Tibial nerve (tissue), 4 donors: Measurements from ENCODE around the gene MADD. TPM values are rescaled to one million over a fixed set of nuclear protein-coding genes. Genes with fewer than 3 reads are reported as not detected.

ENCODE experiments used
- DNase-seq, 2 donors: peaks; one replicate each; pipeline ENCODE4 v3.0.0-alpha.2; 2019; ENCODE audit warnings: low spot score in 2 of 2
- H3K27ac ChIP-seq, 4 donors: fragments of 200-600 bp; sonication (generic) in 3 of 4; one replicate each; pipeline ENCODE4 v1.5.1; 2017 to 2019; ENCODE audit warnings: mild to moderate bottlenecking in 1 of 4
- H3K27me3 ChIP-seq, 2 donors: fragments of 200-600 bp; sonication (generic) in 1 of 2; one replicate each; pipeline versions ENCODE4 v1.5.1 to v1.6.0; 2017 to 2019
- H3K36me3 ChIP-seq, 3 donors: fragments of 200-600 bp; sonication (generic); one replicate each; pipeline ENCODE4 v1.5.1; 2018 to 2019
- H3K4me1 ChIP-seq, 4 donors: fragments of 200-600 bp; sonication (generic) in 3 of 4; one replicate each; pipeline ENCODE4 v1.5.1; 2017 to 2019
- H3K4me3 ChIP-seq, 4 donors: fragments of 200-600 bp; sonication (generic) in 3 of 4; one replicate each; pipeline ENCODE4 v1.5.1; 2017 to 2019; ENCODE audit warnings: mild to moderate bottlenecking in 1 of 4, moderate library complexity in 1 of 4
- H3K9me3 ChIP-seq, 4 donors: fragments of 200-600 bp; sonication (generic) in 3 of 4; one replicate each; pipeline ENCODE4 v1.5.1; 2017 to 2019
- CTCF ChIP-seq, 5 experiments: fragments of 200-600 bp in 3 of 5; fragments of 450-650 bp in 2 of 5; sonication (generic) in 3 of 5; IDR thresholded peaks; one replicate each; pipeline ENCODE4 v1.5.1; 2016 to 2019; ENCODE audit warnings: antibody characterized with exemption in 5 of 5, mild to moderate bottlenecking in 3 of 5, moderate library complexity in 2 of 5
- EP300 ChIP-seq, 2 donors: sonication (generic); formaldehyde crosslinking; IDR thresholded peaks; one replicate each; pipeline ENCODE4 v1.6.1; 2017; ENCODE audit warnings: antibody characterized with exemption in 2 of 2, mild to moderate bottlenecking in 1 of 2
- POLR2A ChIP-seq, 2 donors: fragments of 450-650 bp; IDR thresholded peaks; one replicate each; pipeline ENCODE4 v1.6.1; 2017; ENCODE audit warnings: antibody characterized with exemption in 2 of 2, mild to moderate bottlenecking in 2 of 2, moderate library complexity in 2 of 2
- WGBS, 2 donors: methylation state at CpG; one replicate each; pipeline ENCODE4 v1.1.5; 2018; 5-methylcytosine and 5-hydroxymethylcytosine counted together
- total RNA-seq, 4 donors: library from RNA; depleted of rRNA; stranded (reverse); fragments of >200 nt; gene quantifications; one replicate each; pipeline ENCODE4 v1.1.0, GENCODE V29; 2016

Gene MADD
- total RNA-seq, 4 donors from 2014 or later, result 41.9 to 68.0 (median 52.2) TPM

GRCh38 chr11:47274495-47275235 is 4.7 kb downstream of the MADD start:
- H3K27ac ChIP-seq, result no peak overlapping the region
- peaks cover 0 to 55% (median 33%) of the 10 kb centered on the region in 3 donors for H3K36me3 ChIP-seq
- peaks cover 0 to 23% (median 14%) of the 10 kb centered on the region in 4 donors for H3K4me1 ChIP-seq
- H3K4me3 ChIP-seq, result no peak overlapping the region
- WGBS, 2 donors, result 94 to 96% methylated on average over 28 of the region's 28 CpGs
- TF ChIP-seq POLR2A (IDR thresholded peaks at IDR 0.05) (no peak), CTCF (IDR thresholded peaks at IDR 0.05) (no peak), EP300 (IDR thresholded peaks at IDR 0.05) (no peak)
- no peak for DNase-seq
- H3K9me3 ChIP-seq, result no peaks in the 10 kb centered on the region
- no peaks in the 10 kb centered on the region for H3K27me3 ChIP-seq

- no peak overlapping the region for H3K4me3 ChIP-seq
- 93 to 94% methylated on average over 4 of the region's 4 CpGs for WGBS, 2 donors
- H3K27ac ChIP-seq, result no peak overlapping the region
- no peaks in the 10 kb centered on the region for H3K27me3 ChIP-seq
- no peaks in the 10 kb centered on the region for H3K9me3 ChIP-seq
- no peak for DNase-seq
- TF ChIP-seq CTCF (IDR thresholded peaks at IDR 0.05) (no peak), EP300 (IDR thresholded peaks at IDR 0.05) (no peak), POLR2A (IDR thresholded peaks at IDR 0.05) (no peak)
- H3K36me3 ChIP-seq, result peaks cover 0 to 78% (median 43%) of the 10 kb centered on the region in 3 donors
- peaks cover 0 to 9% (median 4%) of the 10 kb centered on the region in 4 donors for H3K4me1 ChIP-seq
Observed at GRCh38 chr11:47276923-47277322, 7.0 kb downstream of the MADD start.

GRCh38 chr11:47278058-47278457 is 8.1 kb downstream of the MADD start:
- peaks cover 5 to 89% (median 51%) of the 10 kb centered on the region in 3 donors for H3K36me3 ChIP-seq
- H3K27me3 ChIP-seq, result no peaks in the 10 kb centered on the region
- no peak overlapping the region for H3K4me3 ChIP-seq
- DNase-seq, result no peak
- no peaks in the 10 kb centered on the region for H3K9me3 ChIP-seq
- H3K4me1 ChIP-seq, result no peaks in the 10 kb centered on the region
- H3K27ac ChIP-seq, result no peak overlapping the region
- no peak for TF ChIP-seq CTCF (IDR thresholded peaks at IDR 0.05)
- no peak for TF ChIP-seq EP300 (IDR thresholded peaks at IDR 0.05)
- TF ChIP-seq POLR2A (IDR thresholded peaks at IDR 0.05), result no peak
- 70 to 74% methylated on average over 3 of the region's 3 CpGs for WGBS, 2 donors

- DNase-seq, result no peak
- Histone ChIP-seq H3K4me3 (no peak overlapping the region), H3K4me1 (no peaks in the 10 kb centered on the region), H3K27ac (no peak overlapping the region), H3K27me3 (no peaks in the 10 kb centered on the region), H3K36me3 (peaks cover 5 to 96% (median 56%) of the 10 kb centered on the region in 3 donors), H3K9me3 (no peaks in the 10 kb centered on the region)
- TF ChIP-seq POLR2A (IDR thresholded peaks at IDR 0.05), result no peak
- TF ChIP-seq EP300 (IDR thresholded peaks at IDR 0.05), result no peak
- TF ChIP-seq CTCF (IDR thresholded peaks at IDR 0.05), result no peak
- 83 to 90% methylated on average over 4 of the region's 4 CpGs for WGBS, 2 donors
Observed at GRCh38 chr11:47278769-47279168, 8.8 kb downstream of the MADD start.

GRCh38 chr11:47280099-47280498 is 10.2 kb downstream of the MADD start:
- Histone ChIP-seq H3K27ac (no peak overlapping the region), H3K36me3 (peaks cover 5 to 100% (median 63%) of the 10 kb centered on the region in 3 donors), H3K9me3 (no peaks in the 10 kb centered on the region), H3K27me3 (no peaks in the 10 kb centered on the region), H3K4me1 (no peaks in the 10 kb centered on the region), H3K4me3 (no peak overlapping the region)
- no peak for DNase-seq
- no peak for TF ChIP-seq EP300 (IDR thresholded peaks at IDR 0.05)
- no peak for TF ChIP-seq POLR2A (IDR thresholded peaks at IDR 0.05)
- TF ChIP-seq CTCF (IDR thresholded peaks at IDR 0.05), result no peak
